Measurements from ENCODE around the gene CEP83.

CEP83 gene

DNA sequence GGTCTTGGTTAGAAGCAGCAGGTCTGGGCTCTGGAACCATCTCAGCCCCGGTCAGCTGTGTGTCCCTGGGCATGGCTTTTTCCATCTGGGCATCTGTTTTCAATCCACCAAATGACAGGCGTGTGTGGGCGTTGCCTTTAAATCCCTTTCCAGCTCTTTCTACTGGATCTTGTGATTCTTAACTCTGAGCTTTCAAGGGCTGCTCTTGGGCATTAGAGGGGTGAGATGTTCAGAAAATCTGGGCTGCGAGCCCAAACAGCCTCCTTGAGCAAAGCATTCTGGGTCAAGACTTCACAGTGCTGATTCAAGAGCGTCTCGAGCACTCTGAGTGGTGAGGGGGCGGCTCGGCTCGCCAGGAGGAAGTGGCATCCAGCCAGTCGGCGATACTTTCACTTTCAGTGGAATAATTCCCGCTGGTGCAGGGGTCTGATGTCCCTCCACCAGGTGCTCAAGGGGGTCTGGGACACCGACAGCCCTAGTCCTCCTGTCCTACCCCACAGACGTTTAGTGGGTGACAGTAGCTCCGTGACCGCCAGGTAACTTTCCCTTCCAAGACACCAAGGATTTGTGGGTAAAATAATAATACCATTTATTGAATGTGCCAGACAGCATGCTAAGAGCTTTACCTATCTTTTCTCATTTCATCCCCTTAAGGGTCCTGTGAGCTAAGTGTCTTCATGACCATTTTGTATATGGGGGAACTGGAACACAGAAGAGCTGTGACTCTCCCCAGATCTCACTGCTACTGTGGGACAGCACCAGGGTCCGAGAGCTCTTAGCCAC lies 197.2 kb downstream of the CEP83 start:
- peak; percentile 87 for DNase-seq (ENCODE audit: low read depth)
- peak overlapping the region; percentile 56 for H3K4me3 ChIP-seq (ENCODE audit: low read depth, low read length)
- TF ChIP-seq, protein P1, sequence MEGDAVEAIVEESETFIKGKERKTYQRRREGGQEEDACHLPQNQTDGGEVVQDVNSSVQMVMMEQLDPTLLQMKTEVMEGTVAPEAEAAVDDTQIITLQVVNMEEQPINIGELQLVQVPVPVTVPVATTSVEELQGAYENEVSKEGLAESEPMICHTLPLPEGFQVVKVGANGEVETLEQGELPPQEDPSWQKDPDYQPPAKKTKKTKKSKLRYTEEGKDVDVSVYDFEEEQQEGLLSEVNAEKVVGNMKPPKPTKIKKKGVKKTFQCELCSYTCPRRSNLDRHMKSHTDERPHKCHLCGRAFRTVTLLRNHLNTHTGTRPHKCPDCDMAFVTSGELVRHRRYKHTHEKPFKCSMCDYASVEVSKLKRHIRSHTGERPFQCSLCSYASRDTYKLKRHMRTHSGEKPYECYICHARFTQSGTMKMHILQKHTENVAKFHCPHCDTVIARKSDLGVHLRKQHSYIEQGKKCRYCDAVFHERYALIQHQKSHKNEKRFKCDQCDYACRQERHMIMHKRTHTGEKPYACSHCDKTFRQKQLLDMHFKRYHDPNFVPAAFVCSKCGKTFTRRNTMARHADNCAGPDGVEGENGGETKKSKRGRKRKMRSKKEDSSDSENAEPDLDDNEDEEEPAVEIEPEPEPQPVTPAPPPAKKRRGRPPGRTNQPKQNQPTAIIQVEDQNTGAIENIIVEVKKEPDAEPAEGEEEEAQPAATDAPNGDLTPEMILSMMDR (IDR thresholded peaks at IDR 0.05; ENCODE audit: insufficient read depth, low read depth, low read length, missing control alignments), result no peak

DNA sequence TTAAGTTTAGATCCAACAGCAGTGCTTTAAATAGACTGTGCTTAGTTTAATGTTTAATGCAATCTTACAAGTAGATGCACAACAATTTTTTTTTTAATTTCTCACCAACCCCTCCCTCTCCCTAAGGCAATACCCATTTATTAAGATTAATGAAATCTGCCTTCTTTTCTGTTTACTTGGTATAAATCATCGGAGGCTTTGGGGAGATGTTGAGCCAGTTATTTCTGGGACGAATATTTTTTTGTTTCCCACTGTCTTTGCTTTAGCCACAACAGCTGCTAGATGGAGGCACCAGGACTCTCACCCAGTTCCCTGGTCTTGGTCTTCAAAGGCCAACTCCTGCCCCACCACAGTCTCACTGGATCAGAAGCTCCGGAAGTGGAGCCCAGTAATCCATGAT lies 197.9 kb downstream of the CEP83 start:
- DNase-seq (ENCODE audit: low read depth), result no peak
- peak overlapping the region; percentile 56 for H3K4me3 ChIP-seq (ENCODE audit: low read depth, low read length)
- TF ChIP-seq, protein P1 (IDR thresholded peaks at IDR 0.05; ENCODE audit: insufficient read depth, low read depth, low read length, missing control alignments), result no peak

DNA sequence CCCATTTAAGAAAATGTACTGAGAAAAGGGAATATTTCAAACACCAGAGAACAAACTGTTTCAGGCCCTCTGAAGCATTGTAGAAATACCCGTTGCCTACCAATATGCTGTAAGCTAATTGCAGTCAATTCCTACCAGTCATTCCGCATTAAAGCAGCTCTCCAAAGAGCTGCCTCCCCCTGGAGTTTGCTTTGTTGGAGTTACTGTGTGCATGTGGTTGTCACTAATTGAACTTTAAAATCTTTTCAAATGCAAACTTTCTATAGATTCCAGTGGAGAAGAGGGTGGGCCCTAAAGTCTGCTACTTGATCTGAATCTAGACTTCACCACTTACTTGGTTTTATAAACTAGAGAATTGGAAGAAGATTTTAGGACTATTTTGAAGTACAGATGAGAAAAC lies 198.5 kb downstream of the CEP83 start:
- TF ChIP-seq, protein P1 (IDR thresholded peaks at IDR 0.05; ENCODE audit: insufficient read depth, low read depth, low read length, missing control alignments), result no peak
- DNase-seq (ENCODE audit: low read depth), result no peak
- H3K4me3 ChIP-seq (ENCODE audit: low read depth, low read length), result no peak overlapping the region

DNA sequence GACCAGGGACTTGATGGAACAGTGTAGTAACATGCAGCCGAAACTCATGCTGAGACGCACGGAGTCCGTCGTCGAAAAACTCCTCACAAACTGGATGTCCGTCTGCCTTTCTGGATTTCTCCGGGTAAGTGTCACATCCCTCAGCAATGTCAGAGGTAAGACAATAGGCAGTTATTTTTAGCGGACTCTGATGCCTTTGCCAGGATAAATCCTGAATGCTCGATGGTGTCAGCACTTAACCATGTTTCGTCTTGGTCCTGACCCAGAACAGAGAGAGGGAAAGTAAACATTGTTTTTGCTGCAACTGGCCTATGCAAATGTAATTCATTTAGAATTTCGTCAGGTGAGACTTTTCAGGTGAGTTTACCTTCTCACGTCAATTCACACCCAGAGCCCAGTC lies 198.9 kb downstream of the CEP83 start:
- no peak overlapping the region for H3K4me3 ChIP-seq (ENCODE audit: low read depth, low read length)
- no peak for DNase-seq (ENCODE audit: low read depth)
- TF ChIP-seq, protein P1 (IDR thresholded peaks at IDR 0.05; ENCODE audit: insufficient read depth, low read depth, low read length, missing control alignments), result no peak

DNA sequence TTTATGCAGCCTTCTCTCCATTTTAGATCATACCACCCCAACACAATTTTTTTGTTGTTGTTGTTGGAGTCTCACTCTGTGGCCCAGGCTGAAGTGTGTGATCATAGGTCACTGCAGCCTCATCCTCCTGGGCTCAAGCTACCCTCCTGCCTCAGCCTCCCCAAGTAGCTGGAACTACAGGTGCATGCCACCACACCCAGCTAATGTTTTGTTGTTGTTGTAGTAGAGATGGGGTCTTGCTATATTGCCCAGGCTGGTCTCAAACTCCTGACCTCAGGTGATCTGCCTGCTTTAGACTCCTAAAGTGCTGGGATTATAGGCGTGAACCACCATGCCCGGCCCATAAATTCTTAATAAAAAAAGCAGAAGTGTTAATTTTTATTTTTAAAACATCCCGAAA lies 199.7 kb downstream of the CEP83 start:
- TF ChIP-seq, protein P1 (IDR thresholded peaks at IDR 0.05; ENCODE audit: insufficient read depth, low read depth, low read length, missing control alignments), result no peak

DNA sequence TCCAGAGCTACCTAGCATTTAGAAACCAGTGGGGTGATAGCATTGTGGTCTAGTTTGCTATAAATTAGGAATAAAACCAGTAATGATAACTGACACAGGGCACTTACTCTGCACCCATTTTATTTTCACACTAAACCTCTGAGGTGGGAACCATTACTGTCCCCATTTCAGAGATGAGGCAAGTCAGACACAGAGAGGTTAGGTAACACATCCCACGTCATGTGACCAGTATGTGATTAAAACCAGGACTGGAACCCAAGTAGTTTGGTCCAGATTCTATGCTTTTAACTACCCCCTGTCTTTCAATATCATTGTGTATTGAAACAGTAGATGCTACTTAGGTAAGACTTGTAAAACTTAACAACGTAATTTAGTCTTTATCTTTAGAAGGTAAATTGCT lies 201.1 kb downstream of the CEP83 start:
- TF ChIP-seq, protein P1 (IDR thresholded peaks at IDR 0.05; ENCODE audit: insufficient read depth, low read depth, low read length, missing control alignments), result no peak
- peak; percentile 86 for DNase-seq (ENCODE audit: low read depth)
- H3K4me3 ChIP-seq (ENCODE audit: low read depth, low read length), result peak overlapping the region; percentile 40; the same call in 1 of the 2 replicates

More for the DNA sequence above, 199.7 kb downstream of the CEP83 start:
- DNase-seq (ENCODE audit: low read depth), result no peak
- H3K4me3 ChIP-seq (ENCODE audit: low read depth, low read length), result no peak overlapping the region
